Stimulated activated CD8-positive, alpha-beta memory T cell treated with anti-CD3 and anti-CD28 coated beads, Interleukin-12 subunit alpha, Interleukin-12 subunit beta, amount 100 ng/mL, for 24 hours (primary cell): ENCODE measurements around the gene VN1R4.
A peak's percentile ranks its signal among the peaks of the same experiment; 100 is the strongest.
"Not testable (repeated sequence)": the region's sequence is repeated elsewhere in the genome, so short reads cannot be mapped to it uniquely, and the experiment has no call there.

Experiments used
- DNase-seq: peaks from one replicate; pipeline ENCODE4 v3.0.0-alpha.2; 2020; ENCODE audit errors: extremely low read depth

Gene VN1R4

GRCh38 chr19:53267623-53268022 lies at the start of gene VN1R4:
VN1R4 (minus strand) TSS chr19:53267723; CDS start chr19:53267665, 58 bp downstream.
- not testable (repeated sequence) for DNase-seq

- DNase-seq: no peak
These were observed 44.4 kb upstream of the VN1R4 start for GRCh38 chr19:53311897-53312296.

GRCh38 chr19:53311044-53311443 lies 43.5 kb upstream of the VN1R4 start:
- DNase-seq: no peak

DNA sequence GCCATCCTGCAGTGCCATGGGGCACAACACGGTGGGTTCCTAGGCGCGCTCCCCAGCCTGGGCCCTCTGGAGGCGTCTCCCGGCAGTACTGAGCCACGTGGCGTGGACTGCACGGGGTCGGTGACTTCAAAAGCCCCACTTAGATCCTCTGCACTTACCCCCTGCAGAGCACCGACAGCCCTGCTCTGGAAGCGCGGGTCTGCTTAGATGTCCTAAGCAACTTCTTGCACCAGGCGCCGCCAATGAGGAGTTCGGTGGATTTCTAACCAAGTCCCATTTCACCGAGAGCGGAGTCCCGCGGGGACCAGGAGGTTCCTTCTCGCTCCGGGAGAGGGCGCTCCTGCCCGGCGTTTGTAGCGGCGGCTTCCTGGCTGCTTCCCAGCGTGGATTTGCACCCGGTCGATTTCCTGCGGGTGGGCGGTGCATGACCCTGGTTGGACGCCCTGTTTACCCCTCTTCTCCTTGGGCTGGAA lies 40.9 kb upstream of the VN1R4 start:
- no peak for DNase-seq

GRCh38 chr19:53301341-53301740 lies 33.8 kb upstream of the VN1R4 start:
- not testable (repeated sequence) for DNase-seq

- no peak for DNase-seq
These were observed 27.4 kb upstream of the VN1R4 start for GRCh38 chr19:53294786-53295441.

DNA sequence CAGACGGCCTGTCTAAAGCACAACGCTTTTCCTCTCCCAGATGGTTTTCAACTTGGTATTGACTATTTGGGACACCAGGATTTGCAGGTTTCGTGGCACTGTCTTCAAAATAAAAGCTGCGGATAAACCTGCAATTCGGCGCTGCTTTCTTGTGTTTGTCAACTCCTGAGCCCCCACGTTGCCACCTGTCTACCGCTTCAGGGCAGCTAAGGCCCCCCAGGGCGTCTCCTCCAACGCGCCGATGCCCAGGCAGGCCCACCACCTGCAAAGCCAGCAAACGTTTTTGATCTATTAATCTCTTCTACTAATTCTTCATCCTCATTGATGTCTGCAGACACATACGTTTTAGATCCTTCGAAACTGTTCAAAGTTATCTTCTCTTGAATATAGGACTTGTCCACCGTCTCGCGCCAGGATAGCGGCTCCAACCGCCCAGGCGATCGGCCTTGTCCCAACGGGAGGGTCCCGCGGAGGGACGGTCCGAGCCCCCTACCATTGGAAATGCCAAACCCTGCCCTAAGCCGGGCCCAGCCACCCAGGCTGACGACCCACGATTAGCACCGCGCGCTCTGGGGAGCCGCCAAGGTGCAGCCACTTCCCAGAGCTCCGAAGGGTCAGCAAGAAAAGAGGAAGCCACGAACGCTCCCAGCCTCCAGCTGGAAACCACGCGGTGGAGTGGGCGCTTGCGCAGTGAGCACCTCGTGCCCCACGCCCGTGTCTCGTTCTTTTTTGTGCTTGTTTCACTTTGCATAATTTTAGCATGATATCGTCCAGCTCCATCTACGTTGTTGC lies 23.4 kb upstream of the VN1R4 start:
- no peak for DNase-seq

DNA sequence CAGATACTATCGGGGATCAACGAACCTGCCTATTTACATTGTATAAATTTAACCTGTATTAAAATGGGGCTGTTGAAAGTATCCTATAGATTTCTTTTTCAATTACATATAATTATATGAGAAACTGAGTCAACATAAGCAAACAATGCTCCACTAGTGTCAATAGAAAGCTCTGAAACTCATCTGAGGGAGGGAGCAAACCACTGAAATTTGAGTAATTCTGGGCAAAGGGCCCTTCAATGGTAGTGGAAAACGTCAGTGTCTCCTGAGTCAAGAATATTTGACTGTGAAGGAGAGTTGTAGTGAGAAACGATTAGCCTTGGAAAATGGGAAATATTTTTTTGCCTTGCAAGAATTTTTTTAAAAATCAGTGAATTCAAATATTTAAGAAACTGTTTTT lies 17.6 kb upstream of the VN1R4 start:
- no peak for DNase-seq

- DNase-seq: not testable (repeated sequence)
These were observed 14.4 kb upstream of the VN1R4 start for GRCh38 chr19:53281947-53282346.

- no peak for DNase-seq
These were observed 8.0 kb upstream of the VN1R4 start for GRCh38 chr19:53275480-53275879.

GRCh38 chr19:53272044-53272443 lies 4.5 kb upstream of the VN1R4 start:
- DNase-seq: no peak

DNA sequence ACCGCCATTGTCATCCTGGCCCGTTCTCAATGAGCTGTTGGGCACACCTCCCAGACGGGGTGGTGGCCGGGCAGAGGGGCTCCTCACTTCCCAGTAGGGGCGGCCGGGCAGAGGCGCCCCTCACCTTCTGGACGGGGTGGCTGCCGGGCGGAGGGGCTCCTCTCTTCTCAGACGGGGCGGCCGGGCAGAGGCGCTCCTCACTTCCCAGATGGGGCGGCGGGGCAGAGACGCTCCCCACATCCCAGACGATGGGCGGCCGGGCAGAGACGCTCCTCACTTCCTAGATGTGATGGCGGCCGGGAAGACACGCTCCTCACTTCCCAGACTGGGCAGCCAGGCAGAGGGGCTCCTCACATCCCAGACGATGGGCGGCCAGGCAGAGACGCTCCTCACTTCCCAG lies 2.3 kb upstream of the VN1R4 start:
- not testable (repeated sequence) for DNase-seq

DNA sequence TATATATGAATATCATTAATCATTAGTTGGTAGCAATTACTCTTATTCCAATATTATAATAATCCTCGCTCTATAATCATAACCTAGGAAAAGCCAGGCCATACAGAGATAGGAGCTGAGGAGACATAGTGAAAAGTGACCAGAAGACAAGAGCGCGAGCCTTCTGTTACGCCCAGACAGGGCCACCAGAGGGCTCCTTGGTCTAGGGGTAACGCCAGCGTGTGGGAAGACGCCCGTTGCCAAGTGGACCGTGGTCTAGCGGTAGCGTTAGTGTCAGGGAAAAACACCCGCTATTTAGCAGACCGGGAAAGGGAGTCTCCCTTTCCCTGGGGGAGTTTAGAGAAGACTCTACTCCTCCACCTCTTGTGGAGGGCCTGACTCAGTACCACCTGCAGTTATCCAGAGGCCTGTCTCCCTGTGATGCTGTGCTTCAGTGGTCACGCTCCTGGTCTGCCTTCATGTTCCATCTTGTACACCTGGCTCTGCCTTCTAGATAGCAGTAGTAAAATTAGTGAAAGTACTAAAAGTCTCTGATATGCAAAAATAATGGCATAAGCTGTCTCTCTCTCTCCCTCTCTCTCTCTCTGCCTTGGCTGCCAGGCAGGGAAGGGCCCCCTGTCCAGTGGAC lies 9.7 kb downstream of the VN1R4 start, which contains the start of gene VN1R2:
Gene VN1R2 (plus strand): TSS at position 578 of the 628 bp plus-strand sequence. CDS start 84 bp downstream, outside the sequence.
- DNase-seq: not testable (repeated sequence)

GRCh38 chr19:53254411-53255341 lies 12.8 kb downstream of the VN1R4 start, which contains the start of gene ZNF677:
ZNF677 (minus strand) TSS chr19:53254873; CDS start chr19:53251550, 3,323 bp downstream.
- DNase-seq: peak; percentile 66

DNA sequence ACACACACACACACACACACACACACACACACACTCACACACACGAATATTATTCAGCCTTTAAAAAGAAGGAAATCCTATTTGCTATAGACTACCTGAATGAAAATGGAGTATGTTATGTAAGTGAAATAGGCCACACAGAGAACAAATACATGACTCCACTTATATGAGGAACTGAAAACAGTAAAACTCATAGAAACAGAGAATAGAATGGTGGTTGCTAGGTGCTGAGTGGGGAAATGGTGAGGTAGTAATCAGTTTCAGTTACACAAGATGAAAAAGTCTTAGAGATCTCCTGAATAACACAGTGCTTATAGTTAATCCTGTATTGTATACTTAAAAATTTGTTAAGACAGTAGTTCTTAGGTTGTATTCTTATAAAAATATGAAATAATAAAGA lies 21.0 kb downstream of the VN1R4 start:
- no peak for DNase-seq

- no peak for DNase-seq
These were observed 30.3 kb downstream of the VN1R4 start for GRCh38 chr19:53237114-53237777.

- no peak for DNase-seq
These were observed 42.9 kb downstream of the VN1R4 start for GRCh38 chr19:53224606-53225005.

GRCh38 chr19:53222716-53223115 lies 44.8 kb downstream of the VN1R4 start:
- not testable (repeated sequence) for DNase-seq
